Measurements from ENCODE around the gene SS18L1. TPM values are rescaled to one million over a fixed set of nuclear protein-coding genes. Genes with fewer than 3 reads are reported as not detected.
A peak's percentile ranks its signal among the peaks of the same experiment; 100 is the strongest.
"Not testable (repeated sequence)": the region's sequence is repeated elsewhere in the genome, so short reads cannot be mapped to it uniquely, and the experiment has no call there.

SS18L1 gene, protein sequence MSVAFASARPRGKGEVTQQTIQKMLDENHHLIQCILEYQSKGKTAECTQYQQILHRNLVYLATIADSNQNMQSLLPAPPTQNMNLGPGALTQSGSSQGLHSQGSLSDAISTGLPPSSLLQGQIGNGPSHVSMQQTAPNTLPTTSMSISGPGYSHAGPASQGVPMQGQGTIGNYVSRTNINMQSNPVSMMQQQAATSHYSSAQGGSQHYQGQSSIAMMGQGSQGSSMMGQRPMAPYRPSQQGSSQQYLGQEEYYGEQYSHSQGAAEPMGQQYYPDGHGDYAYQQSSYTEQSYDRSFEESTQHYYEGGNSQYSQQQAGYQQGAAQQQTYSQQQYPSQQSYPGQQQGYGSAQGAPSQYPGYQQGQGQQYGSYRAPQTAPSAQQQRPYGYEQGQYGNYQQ
- polyA plus RNA-seq (ENCODE audit: insufficient read length in 4 of 4) = 10 to 100 TPM; 15.6 to 26.4 (median 18.9) TPM

DNA sequence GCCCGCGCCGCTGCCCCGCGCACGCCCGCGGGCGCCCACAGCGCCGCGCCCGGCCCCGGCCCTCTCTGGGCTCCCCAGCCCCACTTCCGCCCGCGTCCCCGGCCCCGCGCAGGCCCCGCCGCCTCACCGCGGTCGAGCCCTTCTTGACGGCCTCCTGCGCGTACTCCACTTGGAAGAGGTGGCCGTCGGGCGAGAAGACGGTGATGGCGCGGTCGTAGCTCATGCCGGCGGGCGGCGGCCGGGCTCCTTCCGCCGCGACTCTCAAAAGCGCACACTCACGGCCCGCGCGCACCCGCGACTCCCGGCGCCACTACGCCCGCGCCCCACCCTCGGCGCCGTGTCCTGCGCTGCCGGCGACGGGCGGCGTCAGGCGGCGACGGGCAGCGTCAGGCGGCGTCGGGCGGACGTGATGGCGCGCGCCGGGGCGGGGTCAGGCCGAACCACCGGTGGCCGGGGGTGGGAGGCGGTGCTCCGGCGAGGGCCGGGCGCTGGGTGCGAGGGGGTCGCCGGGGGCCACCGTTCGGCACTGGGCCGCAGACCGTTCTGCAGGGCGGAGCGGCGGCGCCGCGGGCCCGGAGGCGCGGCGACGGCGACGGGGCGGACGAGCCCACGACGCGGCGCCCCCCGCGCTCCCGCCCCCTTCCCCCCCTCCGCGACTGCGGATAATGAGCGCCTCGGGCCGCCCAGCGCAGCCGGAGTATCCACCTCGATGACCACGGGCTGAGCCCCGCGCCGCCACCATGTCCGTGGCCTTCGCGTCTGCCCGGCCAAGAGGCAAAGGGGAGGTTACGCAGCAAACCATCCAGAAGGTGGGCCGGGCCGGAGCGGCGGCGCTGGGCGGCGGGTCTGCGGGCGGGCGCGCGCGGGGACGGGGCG lies at the start of gene SS18L1, which contains the start of gene PSMA7:
SS18L1 (plus strand) TSS at position 689 of the 876 bp plus-strand sequence; CDS start at position 741, 52 bp downstream.
PSMA7 (minus strand) TSS at position 314 of the 876 bp plus-strand sequence; CDS start at position 223, 91 bp downstream.
- peak in 2 of 4 donors; percentile 66 to 72 for DNase-seq (ENCODE audit: low read depth in 4 of 4, low spot score in 3 of 4)

DNA sequence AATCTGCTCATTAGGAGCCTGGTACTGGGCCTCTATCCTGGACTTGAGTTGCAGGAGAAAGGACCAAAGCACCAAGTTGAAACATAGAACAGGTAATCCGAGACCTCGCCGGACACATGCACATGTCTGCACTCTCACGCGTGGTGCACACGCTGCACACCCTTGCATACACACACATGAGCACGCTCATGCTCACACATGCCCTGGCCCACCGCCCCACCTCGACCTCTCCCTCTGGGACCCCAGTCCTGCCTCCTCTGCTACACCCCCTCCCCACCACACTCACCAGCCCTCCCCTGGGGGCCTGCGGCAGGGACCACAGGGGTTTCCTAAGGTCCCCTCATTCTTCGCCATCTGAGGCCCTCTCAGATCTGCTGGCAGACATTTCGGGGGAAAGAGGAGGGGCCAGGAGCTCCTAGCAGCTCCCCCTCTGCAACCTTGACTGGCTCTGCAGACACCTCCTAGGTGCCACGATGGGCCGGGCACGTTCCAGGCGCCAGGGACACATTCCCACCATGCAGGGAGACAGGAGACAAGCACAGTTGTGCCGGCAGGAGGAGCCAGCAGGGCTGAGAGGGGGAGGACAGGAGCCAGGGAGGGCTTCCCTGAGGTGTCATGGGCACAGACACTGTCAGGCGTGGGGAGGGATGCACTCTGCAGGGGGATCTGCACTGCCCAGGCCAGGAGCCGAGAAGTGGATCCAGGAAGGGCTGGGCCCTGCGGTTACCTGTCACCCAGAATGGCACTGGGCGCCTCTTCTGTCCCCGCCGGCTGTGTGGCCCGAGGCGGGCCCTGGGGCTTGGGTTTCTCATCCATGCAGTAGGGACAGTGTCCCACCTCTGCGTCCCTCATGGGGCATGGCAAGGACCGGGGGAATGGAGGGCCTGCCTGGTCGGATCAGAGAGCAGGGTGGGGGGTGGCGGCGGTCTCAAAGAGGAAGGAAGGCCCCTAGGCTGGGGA lies 46.9 kb upstream of the SS18L1 start:
- DNase-seq (ENCODE audit: low read depth in 4 of 4, low spot score in 3 of 4) = no peak

DNA sequence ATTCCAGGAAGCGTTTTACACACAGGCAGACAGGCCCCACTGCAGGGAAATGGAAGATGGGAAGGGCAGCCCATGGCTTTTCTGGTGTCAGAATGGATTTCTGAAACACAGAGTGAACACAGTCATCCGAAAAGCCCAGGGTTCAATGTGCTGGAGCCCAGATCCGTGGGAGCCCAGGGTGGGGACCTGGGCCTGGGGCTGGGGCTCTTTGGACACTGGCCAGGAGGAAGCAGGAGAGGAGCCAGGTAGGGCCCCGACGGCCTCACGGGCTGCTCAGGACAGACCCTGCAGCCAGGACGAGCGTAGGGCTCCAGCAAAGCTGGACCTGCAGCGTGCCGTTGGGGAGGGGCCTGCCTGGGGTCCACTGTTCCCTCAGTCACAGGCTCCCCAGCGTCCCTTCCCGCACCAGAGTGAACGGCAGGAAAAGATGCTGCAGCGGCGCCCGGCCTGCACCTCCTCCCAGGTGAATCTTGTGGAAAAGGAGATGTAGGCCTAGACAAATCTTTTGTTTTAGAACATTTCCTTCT lies 45.6 kb upstream of the SS18L1 start:
- no peak for DNase-seq (ENCODE audit: low read depth in 4 of 4, low spot score in 3 of 4)

DNA sequence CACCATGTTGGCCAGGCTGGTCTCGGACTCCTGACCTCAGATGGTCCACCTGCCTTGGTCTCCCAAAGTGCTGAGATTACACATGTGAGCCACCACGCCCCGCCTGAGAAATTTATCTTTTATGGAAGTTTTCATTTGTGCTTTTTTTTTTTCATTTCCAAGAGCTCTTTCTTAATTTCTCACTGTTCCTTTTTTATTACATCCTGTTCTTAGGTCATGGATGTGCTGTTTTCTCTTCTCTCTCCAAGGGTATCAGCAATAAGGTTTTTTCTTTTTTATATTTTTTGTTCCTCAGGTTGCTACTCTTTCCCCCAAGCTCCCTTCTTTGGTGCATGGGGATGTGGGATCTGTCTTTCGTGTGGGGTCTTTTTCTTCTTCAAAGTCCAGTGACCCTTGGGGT lies 42.5 kb upstream of the SS18L1 start:
- DNase-seq (ENCODE audit: low read depth in 4 of 4, low spot score in 3 of 4) = no peak

DNA sequence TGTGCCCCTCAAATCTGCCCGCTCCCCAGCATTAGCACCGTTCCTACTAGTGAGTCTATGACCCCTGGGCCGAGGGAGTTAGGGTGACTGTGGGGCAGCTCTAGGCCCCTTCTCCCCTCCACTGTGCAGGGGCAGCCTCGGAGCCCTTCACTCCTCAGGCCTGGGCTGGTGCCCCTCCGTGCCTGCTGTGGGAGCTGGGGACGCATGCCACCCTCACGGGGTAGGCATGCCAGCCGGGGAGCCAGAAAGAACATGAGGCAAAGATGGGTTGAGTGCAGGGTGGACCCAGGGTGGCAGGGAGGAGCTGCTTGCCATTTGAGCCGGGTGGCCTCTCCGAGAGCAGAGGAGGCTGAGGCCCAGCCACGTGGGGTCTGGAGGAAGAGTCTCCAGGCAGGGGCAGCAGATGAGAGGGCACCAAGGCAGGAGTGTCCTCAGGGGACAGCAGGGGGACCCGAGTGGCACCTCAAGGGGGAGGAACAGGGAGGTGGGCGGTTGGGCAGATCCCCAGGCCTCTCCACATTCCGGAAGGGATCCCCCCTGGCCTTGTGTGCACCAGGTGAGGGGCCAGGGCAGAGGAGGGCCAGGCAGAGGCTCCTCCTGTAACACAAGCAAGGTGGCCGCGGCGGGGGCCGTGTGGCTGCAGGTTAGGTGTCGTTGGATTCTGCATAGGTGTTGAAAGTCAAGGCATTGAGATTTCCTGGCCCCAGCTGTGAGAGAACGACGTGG lies 39.9 kb upstream of the SS18L1 start:
- no peak for DNase-seq (ENCODE audit: low read depth in 4 of 4, low spot score in 3 of 4)

DNA sequence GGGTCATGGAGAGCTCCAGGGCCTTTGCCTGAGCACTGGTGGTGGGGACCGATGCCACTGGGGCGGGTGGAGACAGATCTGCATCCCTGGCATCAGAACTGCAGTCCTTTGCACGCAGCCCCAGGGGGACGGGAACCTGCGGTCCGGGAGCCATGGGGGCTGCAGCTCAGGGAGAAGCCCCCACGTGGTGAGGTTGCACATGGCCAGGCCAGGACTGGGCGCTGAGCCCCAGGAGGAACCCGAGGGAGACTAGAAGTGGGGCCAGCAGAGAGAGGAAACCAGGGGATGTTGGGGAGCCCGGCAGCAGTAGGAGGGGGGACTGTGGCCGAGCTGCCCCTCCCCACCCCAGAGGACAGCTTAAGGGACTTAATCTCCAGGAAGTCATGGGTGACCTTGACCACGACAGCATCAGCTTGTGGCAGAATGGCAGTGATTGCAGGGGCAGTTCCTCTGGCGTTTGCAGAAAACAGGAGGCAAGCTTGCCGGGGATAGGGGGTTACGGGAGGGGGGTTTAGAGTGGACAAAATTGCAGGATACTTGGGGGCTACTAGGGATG lies 39.3 kb upstream of the SS18L1 start:
- DNase-seq (ENCODE audit: low read depth in 4 of 4, low spot score in 3 of 4) = no peak

DNA sequence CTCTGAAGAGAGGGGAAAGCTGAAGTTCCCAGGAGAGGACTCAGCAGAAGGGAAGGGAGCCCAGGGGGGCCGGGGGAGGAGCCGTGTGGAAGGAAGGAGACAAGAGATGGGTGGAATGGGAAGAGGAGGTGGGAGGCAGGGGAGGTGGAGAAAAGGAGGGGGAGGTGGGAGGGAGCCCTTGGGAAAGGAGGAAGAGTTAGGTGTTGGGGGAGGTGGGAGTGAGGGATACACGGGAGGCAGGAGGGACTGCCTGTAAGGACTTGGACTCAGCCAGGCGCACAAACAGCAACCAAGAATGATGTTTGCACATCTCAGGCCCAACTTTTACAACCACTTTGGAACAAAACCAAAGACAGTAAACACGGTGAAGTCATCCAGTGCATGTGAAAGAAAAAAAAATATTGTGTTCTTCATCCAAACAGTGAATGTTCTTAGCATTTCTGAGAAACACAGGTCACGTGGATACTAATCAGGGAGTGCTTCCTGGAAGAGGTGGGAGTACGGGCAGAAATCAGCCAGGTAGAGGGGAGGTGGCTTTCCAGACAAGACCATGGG lies 38.7 kb upstream of the SS18L1 start:
- DNase-seq (ENCODE audit: low read depth in 4 of 4, low spot score in 3 of 4) = no peak

DNA sequence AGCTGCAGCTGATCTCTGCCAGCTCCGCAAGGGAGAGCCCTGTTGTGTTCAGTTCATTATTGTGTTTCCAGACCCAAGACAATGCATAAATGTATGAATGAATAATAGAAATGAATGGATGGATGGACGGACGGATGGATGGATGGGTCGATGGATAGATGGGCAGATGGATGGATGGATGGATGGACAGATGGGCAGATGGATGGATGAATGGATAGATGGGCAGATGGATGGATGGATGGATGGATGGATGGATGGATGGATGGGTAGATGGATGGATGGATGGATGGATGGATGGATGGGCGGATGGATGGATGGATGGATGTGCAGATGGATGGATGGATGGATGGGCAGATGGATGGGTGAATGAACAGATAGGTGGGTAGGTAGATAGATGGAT lies 38.0 kb upstream of the SS18L1 start:
- DNase-seq (ENCODE audit: low read depth in 4 of 4, low spot score in 3 of 4) = no peak

DNA sequence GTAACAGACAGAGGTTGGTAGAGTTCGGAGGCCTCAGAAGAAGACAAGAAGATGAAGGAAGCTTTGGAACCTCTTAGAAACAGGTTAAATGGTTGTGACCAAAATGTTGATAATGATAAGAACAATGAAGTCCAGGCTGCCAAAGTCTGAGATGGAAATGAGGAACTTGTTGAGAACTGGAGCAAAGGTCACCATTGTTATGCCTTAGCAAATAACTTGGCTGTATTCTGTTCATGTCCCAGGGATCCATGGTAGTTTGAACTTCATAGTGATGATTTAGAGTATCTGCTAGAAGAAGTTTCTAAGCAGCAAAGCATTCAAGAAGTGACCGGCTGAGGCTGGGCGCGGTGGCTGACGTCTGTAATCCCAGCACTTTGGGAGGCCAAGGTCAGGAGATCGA lies 32.4 kb upstream of the SS18L1 start:
- no peak for DNase-seq (ENCODE audit: low read depth in 4 of 4, low spot score in 3 of 4)

DNA sequence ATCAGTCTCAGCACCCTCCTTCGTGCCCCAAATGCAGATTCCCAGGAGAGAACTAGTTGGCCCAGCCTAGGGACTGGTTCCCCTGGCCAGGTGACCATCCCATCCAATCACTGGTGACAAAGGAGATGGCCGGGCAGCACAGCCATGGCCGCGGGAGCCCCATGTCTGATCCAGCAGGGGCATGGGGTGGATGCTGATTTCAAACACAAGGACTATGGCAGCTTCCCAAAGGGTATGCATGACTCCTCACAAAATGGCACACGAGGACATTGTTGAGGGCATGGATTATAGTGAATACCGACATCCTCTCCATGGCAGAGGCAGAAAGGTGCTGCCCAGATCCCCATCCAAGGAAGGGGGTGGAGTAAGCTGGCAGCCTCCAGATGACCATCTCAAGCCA lies 31.2 kb upstream of the SS18L1 start:
- no peak for DNase-seq (ENCODE audit: low read depth in 4 of 4, low spot score in 3 of 4)

DNA sequence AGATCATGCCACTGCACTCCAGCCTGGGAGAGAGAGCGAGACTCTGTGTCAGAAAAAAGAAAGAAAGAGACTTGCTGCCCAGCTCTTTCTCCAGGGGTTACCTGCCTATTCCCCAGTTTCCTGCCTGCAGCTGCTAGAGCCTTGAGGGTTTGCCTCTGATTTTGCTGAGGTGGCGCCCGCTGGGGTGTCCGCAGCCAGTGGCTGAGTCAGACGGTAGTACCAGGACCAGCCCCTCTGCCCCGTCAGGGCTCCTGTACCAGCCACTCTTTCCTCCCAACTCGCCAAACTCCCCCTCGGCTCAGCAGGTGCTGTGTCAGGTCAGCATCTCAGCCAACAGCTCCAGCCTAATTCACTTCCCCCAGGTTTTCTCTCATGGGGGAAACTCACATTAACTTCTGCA lies 28.7 kb upstream of the SS18L1 start:
- no peak for DNase-seq (ENCODE audit: low read depth in 4 of 4, low spot score in 3 of 4)

DNA sequence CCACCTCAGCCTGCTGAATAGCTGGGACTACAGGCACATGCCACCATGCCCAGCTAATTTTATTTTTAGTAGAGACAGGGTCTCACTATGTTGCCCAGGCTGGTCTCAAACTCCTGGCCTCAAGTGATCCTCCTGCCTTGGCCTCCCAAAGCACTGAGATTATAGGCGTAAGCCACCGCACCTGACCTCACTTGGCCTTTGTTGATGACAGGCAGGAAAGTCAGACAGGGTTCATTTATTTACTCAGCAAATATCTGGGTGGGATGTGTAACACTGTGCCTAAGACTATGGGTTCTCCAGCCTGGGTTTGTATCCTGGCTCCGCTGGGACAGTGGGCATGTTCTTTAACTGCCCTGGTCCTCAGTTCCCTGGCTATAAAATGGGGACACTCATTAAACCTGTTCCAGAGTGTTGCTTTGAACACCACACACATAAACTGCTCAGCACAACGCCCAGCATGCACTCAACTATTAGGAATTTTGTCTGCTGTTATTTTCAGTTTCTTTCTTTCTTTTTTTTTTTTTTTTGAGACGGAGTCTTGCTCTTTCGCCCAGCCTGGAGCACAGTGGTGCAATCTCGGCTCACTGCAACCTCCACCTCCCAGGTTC lies 27.7 kb upstream of the SS18L1 start:
- not testable (repeated sequence) for DNase-seq (ENCODE audit: low read depth in 4 of 4, low spot score in 3 of 4)

DNA sequence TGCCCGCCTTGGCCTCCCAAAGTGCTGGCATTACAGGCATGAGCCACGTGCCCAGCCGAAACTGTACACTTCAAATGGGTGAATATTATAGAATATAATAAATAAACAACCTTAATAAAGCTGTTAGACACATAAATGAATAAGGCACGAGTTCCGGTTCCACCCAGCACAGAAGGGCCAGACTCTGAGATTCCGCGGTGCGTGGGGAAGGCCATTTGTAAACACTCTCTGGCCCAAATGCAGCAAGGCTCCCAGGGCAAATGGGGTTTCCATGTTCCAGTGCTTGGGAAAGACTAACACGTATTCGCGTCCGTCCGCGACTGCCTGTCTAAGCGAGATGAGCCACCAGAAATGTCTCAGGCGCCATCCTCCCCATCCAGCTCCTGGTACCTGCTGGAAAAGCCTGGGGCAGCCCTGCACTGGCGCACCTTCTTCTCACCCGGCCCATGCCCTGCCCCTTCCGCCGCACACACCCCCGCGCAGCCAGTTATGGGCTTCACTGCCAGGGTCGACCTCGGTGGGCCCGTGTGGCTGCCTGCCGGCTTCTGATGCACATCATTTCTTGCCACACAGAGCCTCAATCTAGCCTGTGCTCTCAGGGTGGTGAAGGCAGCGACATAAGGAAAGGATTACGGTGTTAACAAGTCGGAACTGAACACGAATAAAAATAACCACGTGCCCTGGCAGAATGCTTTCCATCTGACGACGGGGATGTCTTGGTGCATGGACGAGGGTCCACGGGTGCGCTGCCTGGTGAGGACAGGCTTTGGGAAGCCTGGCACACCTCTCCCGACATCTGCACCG lies 26.8 kb upstream of the SS18L1 start:
- DNase-seq (ENCODE audit: low read depth in 4 of 4, low spot score in 3 of 4) = no peak

DNA sequence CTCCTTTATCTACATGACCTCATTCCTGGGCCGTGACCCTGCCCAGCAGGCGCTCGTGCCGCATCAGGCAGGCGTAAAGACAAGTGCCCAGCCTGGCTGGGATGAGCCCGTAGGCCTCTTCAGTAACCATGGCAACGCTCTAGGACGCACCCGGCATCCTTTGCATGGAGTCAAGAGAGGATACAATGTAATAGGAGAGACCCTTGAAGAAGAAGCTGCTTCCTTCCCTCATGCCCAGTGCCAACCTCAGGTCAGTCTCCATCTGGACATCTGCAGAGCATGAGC lies 26.3 kb upstream of the SS18L1 start:
- no peak for DNase-seq (ENCODE audit: low read depth in 4 of 4, low spot score in 3 of 4)

DNA sequence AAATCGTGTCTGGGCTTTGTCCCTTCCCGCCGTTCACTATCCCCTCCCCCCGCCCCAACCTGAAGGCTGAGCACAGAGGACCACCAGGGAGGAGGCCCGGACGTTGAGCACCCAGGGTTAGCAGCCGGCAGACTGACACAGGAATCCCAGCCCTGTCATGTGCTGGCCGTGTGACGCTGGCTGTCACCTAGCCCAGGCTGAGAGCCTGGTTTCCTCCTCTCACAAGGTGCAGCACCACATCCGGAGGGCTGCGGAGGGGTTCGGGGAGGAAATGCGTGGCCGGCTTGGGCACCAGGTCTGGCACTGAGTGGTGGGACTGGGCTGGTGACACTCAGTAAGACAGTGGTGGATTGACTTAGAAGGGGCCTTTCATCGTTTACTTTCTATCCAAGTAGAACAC lies 25.9 kb upstream of the SS18L1 start:
- DNase-seq (ENCODE audit: low read depth in 4 of 4, low spot score in 3 of 4) = no peak

DNA sequence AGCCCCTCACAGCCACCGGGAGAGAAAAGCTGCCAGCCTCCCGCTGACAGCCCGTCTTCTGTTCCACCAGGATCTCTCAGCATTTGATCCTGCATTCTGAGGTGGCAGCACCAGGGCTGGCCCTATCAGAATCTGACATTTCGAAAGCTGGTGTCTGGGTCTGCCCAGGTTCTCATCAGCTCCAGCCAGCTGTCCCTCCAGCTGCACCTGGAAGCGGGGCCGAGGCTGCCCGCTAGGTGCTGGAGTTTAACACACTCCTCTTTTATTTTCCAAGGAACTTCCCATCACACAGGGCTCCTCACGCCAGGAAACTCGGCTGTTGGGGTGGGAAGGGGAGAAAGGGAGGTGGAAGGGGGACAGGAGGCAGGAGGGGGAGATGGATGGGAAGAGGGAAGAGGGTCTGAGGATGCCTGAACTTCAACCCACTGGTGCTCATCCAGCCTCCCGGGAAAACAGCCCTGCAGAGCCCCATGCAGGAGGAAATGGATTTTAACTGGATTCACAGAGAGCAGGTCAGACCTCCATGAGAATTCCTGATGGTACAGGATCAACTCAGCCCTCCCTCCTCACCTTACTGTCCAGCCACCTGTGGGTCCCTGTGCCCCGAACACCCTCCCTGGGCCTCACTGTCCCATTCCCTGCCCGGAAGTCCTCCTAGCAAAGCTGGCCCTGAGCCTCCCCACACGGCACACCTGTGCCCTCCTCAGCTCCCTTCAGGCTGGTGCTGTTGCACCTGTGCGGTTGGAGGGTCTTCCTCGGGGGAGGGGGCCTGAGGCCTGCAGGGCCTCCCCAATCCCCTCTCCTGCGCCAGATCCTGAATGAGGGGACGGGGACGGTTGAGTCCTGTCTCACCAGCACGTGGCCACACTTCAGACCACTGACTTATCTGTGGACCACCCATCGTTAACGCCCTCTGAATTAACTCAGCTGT lies 25.2 kb upstream of the SS18L1 start:
- DNase-seq (ENCODE audit: low read depth in 4 of 4, low spot score in 3 of 4) = no peak

DNA sequence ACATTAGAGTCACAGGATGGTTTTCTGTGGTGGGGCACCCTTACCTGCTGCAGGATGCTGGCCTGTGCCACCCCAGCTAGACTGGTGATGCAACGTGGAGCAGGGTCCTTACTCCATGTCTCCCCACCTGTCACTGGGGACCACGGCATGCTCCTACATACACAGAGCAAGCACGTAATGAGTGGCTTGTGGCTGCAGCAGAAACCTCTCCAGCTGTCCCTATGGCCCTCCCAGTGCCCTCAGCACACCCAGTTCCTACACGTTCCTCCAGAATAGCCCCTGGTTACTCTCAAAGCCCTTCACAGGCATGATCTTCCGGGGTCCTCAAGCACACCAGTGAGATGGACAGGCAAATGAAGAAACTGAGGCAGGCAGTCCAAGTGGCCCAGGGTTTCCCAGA lies 24.5 kb upstream of the SS18L1 start:
- no peak for DNase-seq (ENCODE audit: low read depth in 4 of 4, low spot score in 3 of 4)

All from left renal pelvis (tissue), 4 donors.